MM.1S (cell line): Measurements from ENCODE around the gene LSMEM2.

ENCODE experiments used
- DNase-seq: peaks from one replicate; pipeline ENCODE4 v3.0.0-alpha.2; 2015
- H2AFZ ChIP-seq: fragments of 300-600 bp; sonication (generic); 2 replicates; pipeline ENCODE4 v1.6.0; 2016; ENCODE audit warnings: antibody characterized with exemption, low read length
- H3F3A ChIP-seq: fragments of 300-600 bp; sonication (generic); 2 replicates; pipeline ENCODE4 v1.6.1; 2016; ENCODE audit warnings: mild to moderate bottlenecking, antibody characterized with exemption, low read length, moderate library complexity, mixed read lengths; ENCODE audit not compliant: insufficient read depth
- H3K27ac ChIP-seq: fragments of 300-600 bp; sonication (generic); 2 replicates; pipeline ENCODE4 v1.5.1; 2016; ENCODE audit warnings: mild to moderate bottlenecking, low read length
- H3K27me3 ChIP-seq: fragments of 300-600 bp; sonication (generic); replicated peaks from 2 replicates; pipeline ENCODE4 v1.6.0; 2016; ENCODE audit warnings: low read length; ENCODE audit not compliant: insufficient read depth
- H3K36me3 ChIP-seq: fragments of 300-600 bp; sonication (generic); replicated peaks from 2 replicates; pipeline ENCODE4 v1.6.1; 2016; ENCODE audit warnings: mild to moderate bottlenecking, low read length, mixed read lengths; ENCODE audit not compliant: insufficient read depth
- H3K4me1 ChIP-seq: fragments of 300-600 bp; sonication (generic); 2 replicates; pipeline ENCODE4 v1.6.1; 2016; ENCODE audit warnings: low read length, mixed read lengths
- H3K4me2 ChIP-seq: fragments of 300-600 bp; sonication (generic); 2 replicates; pipeline ENCODE4 v1.6.0; 2016; ENCODE audit warnings: low read depth, low read length
- H3K4me3 ChIP-seq: fragments of 300-600 bp; sonication (generic); 2 replicates; pipeline ENCODE4 v1.5.1; 2016; ENCODE audit warnings: low read length, mixed read lengths
- H3K79me2 ChIP-seq: fragments of 300-600 bp; sonication (generic); 2 replicates; pipeline ENCODE4 v1.6.1; 2016; ENCODE audit warnings: mixed run types, low read length, mixed read lengths
- H3K9ac ChIP-seq: fragments of 300-600 bp; sonication (generic); 2 replicates; pipeline ENCODE4 v1.6.1; 2016; ENCODE audit warnings: low read length, mixed read lengths
- H3K9me2 ChIP-seq: fragments of 300-600 bp; sonication (generic); replicated peaks from 2 replicates; pipeline ENCODE4 v1.6.1; 2016; ENCODE audit warnings: mild to moderate bottlenecking, low read length, mixed read lengths; ENCODE audit not compliant: insufficient read depth
- H3K9me3 ChIP-seq: fragments of 300-600 bp; sonication (generic); replicated peaks from 2 replicates; pipeline ENCODE4 v1.6.1; 2016; ENCODE audit warnings: mild to moderate bottlenecking, low read length, mixed read lengths; ENCODE audit not compliant: insufficient read depth
- H4K20me1 ChIP-seq: fragments of 300-600 bp; sonication (generic); 2 replicates; pipeline ENCODE4 v1.6.1; 2016; ENCODE audit warnings: mild to moderate bottlenecking, low read length, moderate library complexity, mixed read lengths; ENCODE audit not compliant: insufficient read depth
- EZH2 ChIP-seq: fragments of 300-600 bp; sonication (generic); optimal IDR thresholded peaks from 2 replicates; pipeline ENCODE3; 2017; ENCODE audit warnings: low read depth, mild to moderate bottlenecking, antibody characterized with exemption, low read length, mixed read lengths
- EZH2phosphoT487 ChIP-seq: fragments of 300-600 bp; sonication (generic); IDR thresholded peaks from 2 replicates; pipeline ENCODE4 v1.6.1; 2018; ENCODE audit warnings: antibody characterized with exemption, low read length
- TF ChIP-seq, protein P1 (sequence below): fragments of 300-600 bp; sonication (generic); IDR thresholded peaks from 2 replicates; pipeline ENCODE4 v1.5.1; 2016; ENCODE audit warnings: antibody characterized with exemption, low read length, mixed read lengths

Gene LSMEM2

GRCh38 chr3:50267280-50267913, 11.5 kb upstream of the LSMEM2 start:
- TF ChIP-seq EZH2 (no peak), EZH2phosphoT487 (no peak)
- TF ChIP-seq, protein P1, sequence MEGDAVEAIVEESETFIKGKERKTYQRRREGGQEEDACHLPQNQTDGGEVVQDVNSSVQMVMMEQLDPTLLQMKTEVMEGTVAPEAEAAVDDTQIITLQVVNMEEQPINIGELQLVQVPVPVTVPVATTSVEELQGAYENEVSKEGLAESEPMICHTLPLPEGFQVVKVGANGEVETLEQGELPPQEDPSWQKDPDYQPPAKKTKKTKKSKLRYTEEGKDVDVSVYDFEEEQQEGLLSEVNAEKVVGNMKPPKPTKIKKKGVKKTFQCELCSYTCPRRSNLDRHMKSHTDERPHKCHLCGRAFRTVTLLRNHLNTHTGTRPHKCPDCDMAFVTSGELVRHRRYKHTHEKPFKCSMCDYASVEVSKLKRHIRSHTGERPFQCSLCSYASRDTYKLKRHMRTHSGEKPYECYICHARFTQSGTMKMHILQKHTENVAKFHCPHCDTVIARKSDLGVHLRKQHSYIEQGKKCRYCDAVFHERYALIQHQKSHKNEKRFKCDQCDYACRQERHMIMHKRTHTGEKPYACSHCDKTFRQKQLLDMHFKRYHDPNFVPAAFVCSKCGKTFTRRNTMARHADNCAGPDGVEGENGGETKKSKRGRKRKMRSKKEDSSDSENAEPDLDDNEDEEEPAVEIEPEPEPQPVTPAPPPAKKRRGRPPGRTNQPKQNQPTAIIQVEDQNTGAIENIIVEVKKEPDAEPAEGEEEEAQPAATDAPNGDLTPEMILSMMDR = no peak
- no peak overlapping the region for H3K4me2 ChIP-seq
- H4K20me1 ChIP-seq = no peaks in the 10 kb centered on the region
- no peaks in the 10 kb centered on the region for H3K4me1 ChIP-seq
- no peaks in the 10 kb centered on the region for H3K79me2 ChIP-seq
- H3K9me2 ChIP-seq = no peaks in the 10 kb centered on the region
- DNase-seq = no peak
- H3K27me3 ChIP-seq = peaks cover 71% of the 10 kb centered on the region
- no peaks in the 10 kb centered on the region for H3K36me3 ChIP-seq
- H3K4me3 ChIP-seq = no peak overlapping the region
- H3K9me3 ChIP-seq = no peaks in the 10 kb centered on the region
- no peaks in the 10 kb centered on the region for H3F3A ChIP-seq
- H2AFZ ChIP-seq = no peak overlapping the region
- no peak overlapping the region for H3K27ac ChIP-seq
- H3K9ac ChIP-seq = no peak overlapping the region

GRCh38 chr3:50268276-50268675, 10.6 kb upstream of the LSMEM2 start:
- H3K4me1 ChIP-seq = peaks cover 3% of the 10 kb centered on the region; the same call in 1 of the 2 replicates
- no peak overlapping the region for H3K27ac ChIP-seq
- no peaks in the 10 kb centered on the region for H3F3A ChIP-seq
- no peak overlapping the region for H3K4me3 ChIP-seq
- peaks cover 73% of the 10 kb centered on the region for H3K27me3 ChIP-seq
- H4K20me1 ChIP-seq = no peaks in the 10 kb centered on the region
- no peak overlapping the region for H3K4me2 ChIP-seq
- TF ChIP-seq, protein P1 = no peak
- TF ChIP-seq EZH2phosphoT487 (no peak), EZH2 (no peak)
- no peaks in the 10 kb centered on the region for H3K36me3 ChIP-seq
- H3K79me2 ChIP-seq = no peaks in the 10 kb centered on the region
- no peaks in the 10 kb centered on the region for H3K9me3 ChIP-seq
- H3K9ac ChIP-seq = no peak overlapping the region
- H3K9me2 ChIP-seq = no peaks in the 10 kb centered on the region
- no peak for DNase-seq
- H2AFZ ChIP-seq = no peak overlapping the region

- H3F3A ChIP-seq = no peaks in the 10 kb centered on the region
- H3K27ac ChIP-seq = no peak within 1 kb of the TSS
- no peak within 1 kb of the TSS for H2AFZ ChIP-seq
- H3K79me2 ChIP-seq = no peaks in the 10 kb centered on the region
- no peaks in the 10 kb centered on the region for H4K20me1 ChIP-seq
- no peaks in the 10 kb centered on the region for H3K36me3 ChIP-seq
- peaks cover 79% of the 10 kb centered on the region for H3K27me3 ChIP-seq
- H3K4me2 ChIP-seq = no peak within 1 kb of the TSS
- peaks cover 6% of the 10 kb centered on the region; the same call in 1 of the 2 replicates for H3K4me1 ChIP-seq
- no peak within 1 kb of the TSS for H3K9ac ChIP-seq
- H3K9me3 ChIP-seq = no peaks in the 10 kb centered on the region
- DNase-seq = no peak
- no peaks in the 10 kb centered on the region for H3K9me2 ChIP-seq
- no peak within 1 kb of the TSS for H3K4me3 ChIP-seq
- TF ChIP-seq EZH2 (no peak), EZH2phosphoT487 (no peak)
- TF ChIP-seq, protein P1 = no peak
Measured at GRCh38 chr3:50268703-50269451, 10.0 kb upstream of the LSMEM2 start, which contains the start of gene SEMA3B. TSS of gene SEMA3B (plus strand) at chr3:50269147. CDS start at chr3:50269241, 94 bp downstream.
